NT2/D1 (cell line): ENCODE measurements around the gene CDK19.

Experiments
- DNase-seq: peaks from one replicate; pipeline ENCODE4 v3.0.0-alpha.2; 2011; ENCODE audit warnings: low read depth, low spot score
- H3K27me3 ChIP-seq: 2 replicates; pipeline ENCODE4 v1.6.0; 2011; ENCODE audit warnings: mild to moderate bottlenecking; ENCODE audit not compliant: insufficient read length, insufficient read depth
- H3K36me3 ChIP-seq: 2 replicates; pipeline ENCODE4 v1.6.1; 2011; ENCODE audit warnings: mild to moderate bottlenecking, low read length, mixed read lengths; ENCODE audit not compliant: insufficient read depth, insufficient read length
- H3K4me1 ChIP-seq: 2 replicates; pipeline ENCODE4 v1.5.1; 2011; ENCODE audit not compliant: insufficient read depth, insufficient read length
- H3K4me3 ChIP-seq: 2 replicates; pipeline ENCODE4 v1.5.1; 2011; ENCODE audit warnings: low read depth; ENCODE audit not compliant: insufficient read length
- H3K9ac ChIP-seq: 2 replicates; pipeline ENCODE4 v1.6.0; 2011; ENCODE audit warnings: low read depth; ENCODE audit not compliant: insufficient read length
- H3K9me3 ChIP-seq: 2 replicates; pipeline ENCODE4 v1.5.1; 2011; ENCODE audit warnings: mild to moderate bottlenecking, low read length; ENCODE audit not compliant: insufficient read depth
- SUZ12 ChIP-seq: IDR thresholded peaks from 2 replicates; pipeline ENCODE4 v1.6.1; 2011; ENCODE audit not compliant: insufficient read length, insufficient read depth; ENCODE audit errors: extremely low read depth
- YY1 ChIP-seq: IDR thresholded peaks from 2 replicates; pipeline ENCODE4 v1.6.1; 2011; ENCODE audit not compliant: insufficient read length, insufficient read depth
- ZNF274 ChIP-seq: IDR thresholded peaks from 2 replicates; pipeline ENCODE4 v1.6.1; 2011; ENCODE audit warnings: mild to moderate bottlenecking, low read depth, low read length

CDK19 gene

DNA sequence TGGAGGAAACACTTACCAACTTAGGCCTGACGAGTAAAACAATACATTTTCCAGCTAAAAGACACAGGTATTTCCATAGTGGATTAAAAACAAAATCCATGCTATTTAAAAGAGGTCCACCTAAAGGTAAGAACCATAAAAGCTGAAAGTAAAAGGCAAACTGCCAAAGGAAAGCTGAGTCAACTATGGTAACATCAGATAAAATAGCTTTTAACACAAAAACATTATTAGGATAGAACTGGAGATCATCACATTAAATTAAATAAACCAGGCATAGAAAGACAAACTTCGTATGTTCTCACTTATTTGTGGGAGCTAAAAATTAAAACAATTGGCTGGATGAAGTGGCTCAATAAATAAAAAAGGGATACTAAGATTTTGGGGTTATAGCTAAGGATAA, 172.1 kb downstream of the CDK19 start:
- DNase-seq: no peak
- Histone ChIP-seq H3K27me3 (no peaks in the 10 kb centered on the region), H3K9me3 (no peaks in the 10 kb centered on the region), H3K4me1 (no peaks in the 10 kb centered on the region), H3K4me3 (no peak overlapping the region), H3K36me3 (no peaks in the 10 kb centered on the region), H3K9ac (no peak overlapping the region)
- TF ChIP-seq YY1: no peak
- TF ChIP-seq ZNF274: no peak
- no peak for TF ChIP-seq SUZ12

DNA sequence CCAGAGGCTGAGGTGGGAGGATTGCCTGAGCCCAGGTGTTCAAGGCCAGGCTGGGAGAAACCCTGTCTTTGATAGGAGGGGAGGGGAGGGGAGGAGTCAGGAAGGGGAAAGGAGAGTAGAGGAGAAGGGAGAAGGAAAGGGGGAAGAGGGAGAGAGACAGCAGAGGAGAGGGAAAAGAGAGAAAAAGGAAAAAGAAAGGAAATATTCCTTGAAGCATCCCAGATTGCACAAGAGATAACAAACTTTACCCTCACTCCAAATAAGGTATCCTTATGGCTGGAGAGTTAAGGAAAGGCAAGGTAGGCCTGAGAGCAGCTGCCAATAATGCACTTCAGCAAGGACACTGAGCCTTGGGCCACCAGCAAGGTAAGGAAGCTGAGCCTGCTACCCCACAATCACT, 172.6 kb downstream of the CDK19 start:
- Histone ChIP-seq H3K4me3 (no peak overlapping the region), H3K36me3 (no peaks in the 10 kb centered on the region), H3K27me3 (no peaks in the 10 kb centered on the region), H3K4me1 (no peaks in the 10 kb centered on the region), H3K9me3 (no peaks in the 10 kb centered on the region), H3K9ac (no peak overlapping the region)
- DNase-seq: no peak
- no peak for TF ChIP-seq YY1
- no peak for TF ChIP-seq SUZ12
- TF ChIP-seq ZNF274: no peak

DNA sequence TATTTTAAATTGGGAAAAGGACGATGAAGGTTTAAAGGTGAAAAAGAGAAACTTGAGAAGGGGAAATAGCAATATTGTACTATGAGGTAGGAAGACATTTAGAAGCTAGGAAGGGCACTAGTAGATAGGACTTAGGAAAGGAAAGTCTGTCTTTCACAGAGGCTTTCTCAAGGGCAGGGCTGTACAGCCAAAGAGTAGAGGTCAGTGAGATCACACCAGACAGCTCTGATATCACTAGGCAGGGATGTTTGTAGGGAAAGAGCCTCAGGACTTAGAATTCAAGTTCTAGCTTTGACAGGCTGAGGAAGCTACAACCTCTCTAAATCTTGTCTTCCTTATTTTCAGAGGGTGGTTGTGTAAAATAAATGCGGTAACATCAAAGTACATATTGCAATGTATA, 178.5 kb downstream of the CDK19 start:
- Histone ChIP-seq H3K9me3 (no peaks in the 10 kb centered on the region), H3K36me3 (no peaks in the 10 kb centered on the region), H3K9ac (no peak overlapping the region), H3K4me1 (no peaks in the 10 kb centered on the region), H3K4me3 (no peak overlapping the region), H3K27me3 (no peaks in the 10 kb centered on the region)
- no peak for DNase-seq
- TF ChIP-seq ZNF274: no peak
- no peak for TF ChIP-seq SUZ12
- no peak for TF ChIP-seq YY1

DNA sequence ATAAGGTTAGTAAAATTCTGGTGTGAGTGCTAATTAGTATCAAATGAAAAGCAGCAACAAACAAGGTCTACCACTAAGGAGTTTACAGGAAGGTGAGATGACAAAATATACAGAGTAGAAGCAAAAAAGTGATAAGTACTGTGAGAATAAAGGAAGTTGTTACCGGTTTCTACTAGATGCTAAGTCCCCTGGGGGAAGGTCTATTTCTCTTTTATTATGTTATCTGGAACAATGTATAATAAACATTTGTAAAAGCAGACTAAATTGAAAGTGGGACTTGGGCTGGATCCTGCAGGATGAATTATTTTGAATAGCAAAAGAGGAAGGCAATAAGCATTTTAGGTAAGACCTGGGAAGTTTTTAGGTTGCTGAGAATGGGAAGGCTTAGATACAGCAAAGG, 180.2 kb downstream of the CDK19 start:
- no peak overlapping the region for H3K4me3 ChIP-seq
- no peak for DNase-seq

DNA sequence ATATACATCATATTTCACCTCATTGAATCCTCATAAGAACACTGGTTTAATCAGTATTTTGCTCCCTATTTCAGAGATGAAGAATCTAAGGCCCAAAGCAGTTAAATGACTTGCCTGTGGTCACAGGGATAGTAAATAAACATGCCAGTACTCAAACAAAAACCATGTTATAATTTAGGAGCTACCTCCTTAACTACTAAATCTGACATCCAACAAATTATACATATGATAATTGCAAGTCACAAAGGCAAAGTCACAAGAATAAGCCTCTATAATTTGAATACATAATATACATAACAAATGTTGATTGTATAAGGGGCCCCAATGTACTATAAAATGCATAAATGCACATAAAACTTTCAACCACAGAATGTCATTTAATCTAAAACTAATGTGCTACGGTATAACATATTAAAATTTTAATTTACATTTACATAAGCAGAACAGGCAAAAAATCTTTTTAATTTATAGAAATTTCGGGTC, 181.5 kb downstream of the CDK19 start:
- no peak for DNase-seq

More for the DNA sequence above, 180.2 kb downstream of the CDK19 start:
- no peaks in the 10 kb centered on the region for H3K27me3 ChIP-seq
- no peak overlapping the region for H3K9ac ChIP-seq
- TF ChIP-seq SUZ12 (no peak), ZNF274 (no peak), YY1 (no peak)
- no peaks in the 10 kb centered on the region for H3K4me1 ChIP-seq
- H3K9me3 ChIP-seq: no peaks in the 10 kb centered on the region
- no peaks in the 10 kb centered on the region for H3K36me3 ChIP-seq

DNA sequence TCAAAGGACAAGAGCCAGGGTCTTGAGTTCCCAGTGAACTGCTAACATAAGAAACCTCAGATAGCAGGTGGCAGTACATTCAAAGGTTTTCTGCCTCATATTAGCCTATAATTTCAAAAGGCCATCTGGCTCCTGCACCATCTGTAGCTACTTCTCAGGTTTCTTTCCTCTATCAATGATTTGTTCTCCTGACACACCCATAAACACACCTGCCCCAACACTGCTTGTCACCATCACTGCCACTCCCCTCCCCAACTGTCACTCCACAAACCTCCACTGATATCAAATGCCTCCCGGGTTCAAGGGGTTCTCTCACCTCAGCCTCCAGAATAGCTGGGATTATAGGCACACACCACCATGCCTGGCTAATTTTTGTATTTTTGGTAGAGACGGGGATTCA, 186.1 kb downstream of the CDK19 start:
- Histone ChIP-seq H3K9me3 (no peaks in the 10 kb centered on the region), H3K4me1 (no peaks in the 10 kb centered on the region), H3K36me3 (no peaks in the 10 kb centered on the region), H3K4me3 (no peak overlapping the region), H3K27me3 (no peaks in the 10 kb centered on the region), H3K9ac (no peak overlapping the region)
- DNase-seq: no peak
- TF ChIP-seq SUZ12: no peak

More for the DNA sequence above, 181.5 kb downstream of the CDK19 start:
- Histone ChIP-seq H3K9ac (no peak overlapping the region), H3K36me3 (no peaks in the 10 kb centered on the region), H3K27me3 (no peaks in the 10 kb centered on the region), H3K4me1 (no peaks in the 10 kb centered on the region), H3K9me3 (no peaks in the 10 kb centered on the region), H3K4me3 (no peak overlapping the region)
- no peak for TF ChIP-seq ZNF274
- TF ChIP-seq SUZ12: no peak
- TF ChIP-seq YY1: no peak

DNA sequence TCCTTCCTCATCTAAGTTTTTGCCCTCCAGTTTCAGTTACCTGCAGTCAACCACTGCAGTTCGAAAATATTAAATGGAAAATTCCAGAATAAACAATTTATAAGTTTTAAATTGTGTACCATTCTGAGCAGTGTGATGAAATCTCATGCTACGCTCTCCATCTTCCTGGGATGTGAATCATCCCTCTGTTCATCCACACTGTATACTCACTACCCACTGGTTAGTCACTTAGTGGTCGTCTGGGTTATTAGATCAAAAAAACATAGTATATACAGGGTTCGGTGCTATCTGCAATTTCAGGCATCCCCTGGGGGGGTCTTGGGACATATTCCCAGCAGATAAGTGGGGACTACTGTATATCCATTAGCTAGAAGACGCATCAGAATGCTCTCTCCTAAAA, 186.9 kb downstream of the CDK19 start:
- H3K4me1 ChIP-seq: no peaks in the 10 kb centered on the region
- no peaks in the 10 kb centered on the region for H3K9me3 ChIP-seq
- no peak for DNase-seq
- no peak overlapping the region for H3K9ac ChIP-seq
- H3K36me3 ChIP-seq: no peaks in the 10 kb centered on the region
- TF ChIP-seq SUZ12 (no peak), ZNF274 (no peak), YY1 (no peak)
- H3K4me3 ChIP-seq: no peak overlapping the region
- H3K27me3 ChIP-seq: no peaks in the 10 kb centered on the region

DNA sequence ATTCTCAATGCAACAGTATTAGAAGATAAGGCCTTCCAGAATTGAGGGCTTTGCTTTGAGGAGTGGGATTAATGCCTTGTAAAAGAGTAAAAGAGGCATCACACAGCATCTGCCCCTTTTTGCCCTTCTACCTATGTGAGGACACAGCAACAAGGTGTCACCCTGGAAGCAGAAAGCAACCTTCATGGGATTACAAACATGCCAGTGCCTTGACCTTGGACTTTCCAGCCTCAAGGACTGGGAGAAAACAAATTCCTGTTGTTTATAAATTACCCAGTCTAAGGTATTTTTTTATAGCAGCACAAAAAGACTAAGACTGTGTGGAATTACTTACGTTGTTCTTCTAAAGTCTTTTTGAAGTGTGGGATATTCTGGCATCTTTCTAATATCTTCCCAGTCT, 188.8 kb downstream of the CDK19 start:
- H3K9me3 ChIP-seq: no peaks in the 10 kb centered on the region
- H3K4me1 ChIP-seq: no peaks in the 10 kb centered on the region
- no peaks in the 10 kb centered on the region for H3K36me3 ChIP-seq
- H3K27me3 ChIP-seq: no peaks in the 10 kb centered on the region
- TF ChIP-seq ZNF274 (no peak), YY1 (no peak), SUZ12 (no peak)
- no peak overlapping the region for H3K4me3 ChIP-seq
- no peak for DNase-seq
- no peak overlapping the region for H3K9ac ChIP-seq
